Smooth muscle cell of the coronary artery (primary cell): ENCODE results near the gene RAP2C. TPM values are rescaled to one million over a fixed set of nuclear protein-coding genes. Genes with fewer than 3 reads are reported as not detected.

Experiments
- total RNA-seq: library from RNA; depleted of rRNA; stranded (reverse); fragments of >200 nt; gene quantifications from 2 replicates; pipeline ENCODE4 v1.2.3, GENCODE V29; 2014; ENCODE audit warnings: low replicate concordance

Gene RAP2C
- 6.1 and 14.1 TPM in 2 replicates for total RNA-seq

DNA sequence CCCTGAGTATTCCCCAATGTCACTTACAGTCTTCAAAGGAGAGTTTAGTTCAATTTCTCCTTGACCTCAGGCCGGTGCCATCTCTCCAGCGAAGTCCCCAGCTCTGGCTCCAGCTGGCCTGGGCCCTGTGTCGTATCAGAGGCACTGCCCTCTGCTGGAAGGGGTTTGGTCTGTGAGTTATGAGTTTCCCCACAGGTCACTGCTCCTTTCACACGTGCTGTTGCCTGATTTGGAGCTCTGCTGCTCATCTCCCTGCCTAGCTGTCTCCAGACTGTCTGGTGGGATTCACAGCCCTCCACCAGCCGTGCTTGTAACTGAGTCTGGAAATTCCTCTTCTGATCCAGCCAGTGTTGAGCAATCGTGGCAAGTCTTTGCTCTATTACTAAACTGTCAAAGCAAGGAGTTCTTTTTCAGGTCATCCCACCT lies at the start of gene RAP2C:
Gene RAP2C, minus strand, starts transcription at position 105 of the 426 bp plus-strand sequence. CDS start 2,179 bp downstream, outside the sequence.

Other genes starting within 250 kb of the RAP2C start
- 1.1 and 1.4 TPM in 2 replicates for gene STK26, start 196.1 kb downstream of the RAP2C start, total RNA-seq
- under 0.01 TPM in 1 of 2 replicates, not detected in the other for gene FRMD7, start 91.4 kb downstream of the RAP2C start, total RNA-seq